NCI-H1105 treated with DMSO at 0.1 percent for 48 hours (cell line): Measurements from ENCODE around the gene MKRN2OS.

Experiments used
- DNase-seq: peaks from one replicate; lab custom pipeline; 2025; lab: John Stamatoyannopoulos, UW

MKRN2OS gene

GRCh38 chr3:12545473-12545791, at the start of gene MKRN2OS:
MKRN2OS (minus strand) TSS chr3:12545499; CDS start chr3:12545464, 35 bp downstream.
- no peak for DNase-seq

- DNase-seq: no peak
These were observed 48.2 kb upstream of the MKRN2OS start for GRCh38 chr3:12593473-12593872.

GRCh38 chr3:12591997-12592715, 46.9 kb upstream of the MKRN2OS start:
- no peak for DNase-seq

- DNase-seq: no peak
These were observed 46.2 kb upstream of the MKRN2OS start for GRCh38 chr3:12591456-12591855.

- no peak for DNase-seq
These were observed 44.8 kb upstream of the MKRN2OS start for GRCh38 chr3:12590096-12590495.

GRCh38 chr3:12588039-12589009, 43.0 kb upstream of the MKRN2OS start:
- peak; percentile 71 for DNase-seq

- DNase-seq: no peak
These were observed 41.1 kb upstream of the MKRN2OS start for GRCh38 chr3:12586403-12586802.

GRCh38 chr3:12585970-12586369, 40.7 kb upstream of the MKRN2OS start:
- DNase-seq: no peak

GRCh38 chr3:12585181-12585580, 39.9 kb upstream of the MKRN2OS start:
- DNase-seq: no peak

GRCh38 chr3:12584083-12584482, 38.8 kb upstream of the MKRN2OS start:
- no peak for DNase-seq

- DNase-seq: no peak
These were observed 38.0 kb upstream of the MKRN2OS start for GRCh38 chr3:12583280-12583679.

GRCh38 chr3:12582730-12583129, 37.4 kb upstream of the MKRN2OS start:
- no peak for DNase-seq

- no peak for DNase-seq
These were observed 34.6 kb upstream of the MKRN2OS start for GRCh38 chr3:12579905-12580304.

- DNase-seq: no peak
These were observed 34.2 kb upstream of the MKRN2OS start for GRCh38 chr3:12579456-12579855.

GRCh38 chr3:12578742-12579141, 33.4 kb upstream of the MKRN2OS start:
- DNase-seq: no peak

- no peak for DNase-seq
These were observed 32.1 kb upstream of the MKRN2OS start for GRCh38 chr3:12577379-12577778.

- peak; percentile 1 for DNase-seq
These were observed 29.4 kb upstream of the MKRN2OS start for GRCh38 chr3:12574661-12575060.

GRCh38 chr3:12574131-12574530, 28.8 kb upstream of the MKRN2OS start:
- DNase-seq: no peak

- DNase-seq: no peak
These were observed 26.7 kb upstream of the MKRN2OS start for GRCh38 chr3:12571986-12572385.

- no peak for DNase-seq
These were observed 24.5 kb upstream of the MKRN2OS start for GRCh38 chr3:12569836-12570235.

GRCh38 chr3:12568747-12569146, 23.4 kb upstream of the MKRN2OS start:
- no peak for DNase-seq

GRCh38 chr3:12566976-12567375, 21.7 kb upstream of the MKRN2OS start:
- DNase-seq: no peak

- DNase-seq: no peak
These were observed 17.2 kb upstream of the MKRN2OS start for GRCh38 chr3:12562451-12562850.
